Measurements from ENCODE around the gene PPP2R1B.

The PPP2R1B gene

DNA sequence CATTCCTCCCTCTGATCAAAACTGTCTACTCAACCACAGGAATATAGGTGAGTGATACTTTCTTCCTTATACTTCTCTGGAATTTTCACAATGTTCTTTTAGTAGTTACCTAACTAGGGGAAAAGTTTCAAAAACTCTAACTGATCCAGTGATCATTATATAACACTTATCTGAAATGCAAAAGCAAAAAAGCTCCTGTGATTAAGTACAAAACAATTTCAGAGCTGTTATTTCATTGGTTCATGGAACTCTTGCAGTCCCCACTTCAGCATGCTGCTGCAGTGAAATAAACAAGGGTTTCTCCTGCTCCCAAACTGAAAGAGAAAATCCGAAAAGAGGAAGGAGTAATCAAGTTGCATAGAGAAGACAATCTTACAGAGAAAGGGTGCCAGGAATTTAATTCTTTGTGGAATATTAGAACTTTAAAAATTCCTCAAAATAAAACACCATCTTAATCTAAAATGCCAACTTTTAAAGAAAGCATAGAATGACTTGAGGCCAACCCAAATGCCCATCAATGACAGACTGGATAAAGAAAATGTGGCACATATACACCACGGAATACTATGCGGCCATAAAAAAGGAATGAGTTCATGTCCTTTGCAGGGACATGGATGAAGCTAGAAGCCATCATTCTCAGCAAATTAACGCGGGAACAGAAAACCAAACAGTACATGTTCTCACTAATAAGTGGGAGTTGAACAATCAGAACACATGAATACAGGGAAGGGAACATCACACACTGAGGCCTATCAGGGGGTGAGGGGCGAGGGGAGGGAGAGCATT is 20.3 kb downstream of the PPP2R1B start:
- no peak for DNase-seq (ENCODE audit: extremely low spot score)
- ChIA-PET POLR2A (no interaction called here), CTCF (interaction anchor here (1.6 kb wide), 1 partner anchor 15 kb away, joined by 3 read pairs; no protein-coding TSS in a partner anchor)
- TF ChIP-seq CTCF (IDR thresholded peaks at IDR 0.05; ENCODE audit: control extremely low read depth, extremely low read depth, low read depth, missing control alignments), result no peak

GRCh38 chr11:111743700-111744099 is 22.5 kb downstream of the PPP2R1B start:
- DNase-seq (ENCODE audit: extremely low spot score), result no peak
- no peak for TF ChIP-seq CTCF (IDR thresholded peaks at IDR 0.05; ENCODE audit: control extremely low read depth, extremely low read depth, low read depth, missing control alignments)
- CTCF ChIA-PET, result interaction anchor here (0.7 to 2.2 kb wide), 4 partner anchors 9 to 125 kb away, joined by 3 to 6 read pairs (median 3); no protein-coding TSS in a partner anchor
- POLR2A ChIA-PET, result no interaction called here

DNA sequence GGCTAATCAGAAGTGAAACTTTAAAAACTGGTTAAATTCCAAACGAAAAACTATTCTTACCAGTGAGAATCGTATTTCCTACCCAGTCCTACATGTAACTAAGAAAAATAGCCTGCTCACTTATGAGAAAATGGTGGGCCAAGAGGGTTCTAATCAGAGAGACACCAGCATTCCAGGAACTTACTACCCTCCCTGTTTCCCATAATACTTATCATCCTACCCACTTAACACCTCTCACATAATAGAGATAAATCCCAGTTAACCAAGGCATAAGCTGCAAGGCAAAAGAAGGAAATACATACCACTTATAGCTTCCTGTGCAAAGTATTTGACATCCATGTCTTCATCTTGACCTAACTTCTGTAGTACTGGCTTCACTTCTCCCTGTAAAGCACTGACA is 24.4 kb downstream of the PPP2R1B start:
- DNase-seq (ENCODE audit: extremely low spot score), result no peak
- TF ChIP-seq CTCF (IDR thresholded peaks at IDR 0.05; ENCODE audit: control extremely low read depth, extremely low read depth, low read depth, missing control alignments), result no peak
- ChIA-PET POLR2A (no interaction called here), CTCF (interaction anchor here (0.7 to 0.9 kb wide), 2 partner anchors 10 to 22 kb away, joined by 4 read pairs; no protein-coding TSS in a partner anchor)

- ChIA-PET CTCF (no interaction called here), POLR2A (interaction anchor here (0.5 to 0.6 kb wide), 2 partner anchors 17 to 135 kb away, joined by 3 to 7 read pairs; no protein-coding TSS in a partner anchor)
- no peak for TF ChIP-seq CTCF (IDR thresholded peaks at IDR 0.05; ENCODE audit: control extremely low read depth, extremely low read depth, low read depth, missing control alignments)
- no peak for DNase-seq (ENCODE audit: extremely low spot score)
Observed at GRCh38 chr11:111739299-111739698, 26.9 kb downstream of the PPP2R1B start.

GRCh38 chr11:111737444-111738210 is 28.6 kb downstream of the PPP2R1B start:
- DNase-seq (ENCODE audit: extremely low spot score), result no peak
- ChIA-PET CTCF (interaction anchor here (1.1 kb wide), 1 partner anchor 14 kb away, joined by 3 read pairs; no protein-coding TSS in a partner anchor), POLR2A (no interaction called here)
- TF ChIP-seq CTCF (IDR thresholded peaks at IDR 0.05; ENCODE audit: control extremely low read depth, extremely low read depth, low read depth, missing control alignments), result no peak

GRCh38 chr11:111736621-111737443 is 29.4 kb downstream of the PPP2R1B start:
- ChIA-PET POLR2A (no interaction called here), CTCF (interaction anchor here (1.3 kb wide), 1 partner anchor 41 kb away, joined by 4 read pairs; no protein-coding TSS in a partner anchor)
- no peak for TF ChIP-seq CTCF (IDR thresholded peaks at IDR 0.05; ENCODE audit: control extremely low read depth, extremely low read depth, low read depth, missing control alignments)
- DNase-seq (ENCODE audit: extremely low spot score), result no peak

Data from GM10248 (cell line).